ENCODE data around the gene DCST1. TPM values are rescaled to one million over a fixed set of nuclear protein-coding genes. Genes with fewer than 3 reads are reported as not detected.

Gene DCST1
- total RNA-seq, 1 donor from 2014 or later: not detected

GRCh38 chr1:155009742-155010141 is 23.9 kb upstream of the DCST1 start:
- Mint-ChIP-seq H3K27ac (ENCODE audit: unreplicated experiment) (no peak overlapping the region), H3K36me3 (ENCODE audit: low read depth) (no peaks in the 10 kb centered on the region), H3K4me3 (no peak overlapping the region), H3K4me1 (peaks cover 15% of the 10 kb centered on the region), H3K9me3 (no peaks in the 10 kb centered on the region), H3K27me3 (ENCODE audit: low read depth) (no peaks in the 10 kb centered on the region)
- no peak for DNase-seq (ENCODE audit: low read depth, low spot score)
- TF ChIP-seq, protein P1, sequence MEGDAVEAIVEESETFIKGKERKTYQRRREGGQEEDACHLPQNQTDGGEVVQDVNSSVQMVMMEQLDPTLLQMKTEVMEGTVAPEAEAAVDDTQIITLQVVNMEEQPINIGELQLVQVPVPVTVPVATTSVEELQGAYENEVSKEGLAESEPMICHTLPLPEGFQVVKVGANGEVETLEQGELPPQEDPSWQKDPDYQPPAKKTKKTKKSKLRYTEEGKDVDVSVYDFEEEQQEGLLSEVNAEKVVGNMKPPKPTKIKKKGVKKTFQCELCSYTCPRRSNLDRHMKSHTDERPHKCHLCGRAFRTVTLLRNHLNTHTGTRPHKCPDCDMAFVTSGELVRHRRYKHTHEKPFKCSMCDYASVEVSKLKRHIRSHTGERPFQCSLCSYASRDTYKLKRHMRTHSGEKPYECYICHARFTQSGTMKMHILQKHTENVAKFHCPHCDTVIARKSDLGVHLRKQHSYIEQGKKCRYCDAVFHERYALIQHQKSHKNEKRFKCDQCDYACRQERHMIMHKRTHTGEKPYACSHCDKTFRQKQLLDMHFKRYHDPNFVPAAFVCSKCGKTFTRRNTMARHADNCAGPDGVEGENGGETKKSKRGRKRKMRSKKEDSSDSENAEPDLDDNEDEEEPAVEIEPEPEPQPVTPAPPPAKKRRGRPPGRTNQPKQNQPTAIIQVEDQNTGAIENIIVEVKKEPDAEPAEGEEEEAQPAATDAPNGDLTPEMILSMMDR (conservative IDR thresholded peaks at IDR 0.05): no peak

DNA sequence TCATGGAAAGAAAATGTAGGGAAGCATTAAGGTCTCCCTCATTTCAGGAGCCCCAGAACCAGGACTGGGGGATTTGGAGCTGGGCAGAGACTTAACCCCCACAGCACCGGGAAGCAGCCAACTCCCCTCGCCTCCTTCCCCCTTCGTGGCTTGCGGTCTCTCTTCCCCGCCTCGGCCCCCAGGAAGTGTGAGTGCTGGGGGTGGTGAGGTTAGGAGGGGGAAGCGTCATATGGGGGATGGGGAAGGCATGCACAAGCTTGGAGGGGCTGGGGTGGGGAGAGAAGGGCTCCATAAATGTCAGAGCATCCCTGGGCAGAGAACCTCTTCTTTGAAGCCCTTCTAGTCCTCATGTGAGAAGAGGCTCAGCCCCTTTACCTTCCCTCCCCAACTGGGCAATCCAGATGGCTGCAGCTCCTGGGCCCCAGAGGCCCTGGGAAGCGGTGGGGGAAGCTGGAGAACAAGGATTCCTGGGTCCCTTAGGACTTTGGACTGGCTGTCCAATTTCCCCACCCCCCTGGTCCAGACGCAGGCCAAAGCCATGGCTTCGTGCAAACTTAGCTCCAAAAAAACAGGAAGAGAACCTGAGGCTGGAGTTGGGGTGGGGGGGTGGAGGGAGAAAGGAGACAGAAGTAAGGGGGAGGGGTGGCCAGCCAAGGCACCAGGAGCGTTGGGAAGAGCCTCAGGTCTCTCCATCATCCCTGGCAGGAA is 23.3 kb upstream of the DCST1 start:
- H3K4me3 Mint-ChIP-seq: no peak overlapping the region
- TF ChIP-seq, protein P1 (conservative IDR thresholded peaks at IDR 0.05): no peak
- H3K9me3 Mint-ChIP-seq: no peaks in the 10 kb centered on the region
- no peak for DNase-seq (ENCODE audit: low read depth, low spot score)
- no peak overlapping the region for H3K27ac Mint-ChIP-seq (ENCODE audit: unreplicated experiment)
- no peaks in the 10 kb centered on the region for H3K27me3 Mint-ChIP-seq (ENCODE audit: low read depth)
- H3K36me3 Mint-ChIP-seq (ENCODE audit: low read depth): no peaks in the 10 kb centered on the region
- H3K4me1 Mint-ChIP-seq: peaks cover 15% of the 10 kb centered on the region

DNA sequence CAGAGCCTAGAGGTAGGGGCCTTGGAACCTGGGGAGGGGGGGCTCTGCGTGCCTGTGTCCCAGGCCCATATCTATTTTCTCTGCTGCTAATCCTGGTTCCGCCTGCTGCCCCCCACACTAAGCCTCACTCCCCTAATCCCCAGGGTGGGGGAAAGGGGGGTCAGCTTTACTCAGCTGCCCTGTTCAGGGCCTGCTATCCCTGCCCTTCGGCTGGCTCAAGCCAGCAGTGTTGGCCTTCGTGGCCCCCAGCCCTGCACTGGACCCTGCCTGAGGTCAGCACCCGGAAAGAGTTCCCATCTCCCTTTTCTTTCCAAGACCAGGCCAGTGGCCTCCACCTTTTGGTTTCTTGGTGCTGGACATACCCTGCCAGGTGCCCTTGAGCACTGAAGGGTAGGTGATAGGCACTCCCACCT is 22.6 kb upstream of the DCST1 start:
- no peak overlapping the region for H3K4me3 Mint-ChIP-seq
- DNase-seq (ENCODE audit: low read depth, low spot score): no peak
- no peak overlapping the region for H3K27ac Mint-ChIP-seq (ENCODE audit: unreplicated experiment)
- no peaks in the 10 kb centered on the region for H3K9me3 Mint-ChIP-seq
- no peaks in the 10 kb centered on the region for H3K36me3 Mint-ChIP-seq (ENCODE audit: low read depth)
- H3K4me1 Mint-ChIP-seq: peaks cover 15% of the 10 kb centered on the region
- no peaks in the 10 kb centered on the region for H3K27me3 Mint-ChIP-seq (ENCODE audit: low read depth)
- TF ChIP-seq, protein P1 (conservative IDR thresholded peaks at IDR 0.05): no peak

- TF ChIP-seq, protein P1 (conservative IDR thresholded peaks at IDR 0.05): no peak
- peaks cover 14% of the 10 kb centered on the region for H3K4me1 Mint-ChIP-seq
- H3K27ac Mint-ChIP-seq (ENCODE audit: unreplicated experiment): no peak overlapping the region
- H3K27me3 Mint-ChIP-seq (ENCODE audit: low read depth): no peaks in the 10 kb centered on the region
- H3K4me3 Mint-ChIP-seq: no peak overlapping the region
- no peaks in the 10 kb centered on the region for H3K9me3 Mint-ChIP-seq
- no peak for DNase-seq (ENCODE audit: low read depth, low spot score)
- no peaks in the 10 kb centered on the region for H3K36me3 Mint-ChIP-seq (ENCODE audit: low read depth)
Measured at GRCh38 chr1:155011437-155012025, 22.1 kb upstream of the DCST1 start.

- TF ChIP-seq, protein P1 (conservative IDR thresholded peaks at IDR 0.05): no peak
- no peaks in the 10 kb centered on the region for H3K27me3 Mint-ChIP-seq (ENCODE audit: low read depth)
- no peak for DNase-seq (ENCODE audit: low read depth, low spot score)
- no peaks in the 10 kb centered on the region for H3K36me3 Mint-ChIP-seq (ENCODE audit: low read depth)
- no peak overlapping the region for H3K4me3 Mint-ChIP-seq
- H3K4me1 Mint-ChIP-seq: peaks cover 10% of the 10 kb centered on the region
- no peak overlapping the region for H3K27ac Mint-ChIP-seq (ENCODE audit: unreplicated experiment)
- no peaks in the 10 kb centered on the region for H3K9me3 Mint-ChIP-seq
Measured at GRCh38 chr1:155012026-155012546, 21.5 kb upstream of the DCST1 start.

All from neural crest cell (in vitro differentiated cells).